Stimulated activated CD4-positive, alpha-beta T cell treated with anti-CD3 and anti-CD28 coated beads, Interleukin-2, amount 100 ng/mL, for 24 hours (primary cell): ENCODE measurements around the gene PAX5.

Experiments
- DNase-seq, 2 donors: peaks; one replicate each; pipeline ENCODE4 v3.0.0-alpha.2; 2020

The PAX5 gene

DNA sequence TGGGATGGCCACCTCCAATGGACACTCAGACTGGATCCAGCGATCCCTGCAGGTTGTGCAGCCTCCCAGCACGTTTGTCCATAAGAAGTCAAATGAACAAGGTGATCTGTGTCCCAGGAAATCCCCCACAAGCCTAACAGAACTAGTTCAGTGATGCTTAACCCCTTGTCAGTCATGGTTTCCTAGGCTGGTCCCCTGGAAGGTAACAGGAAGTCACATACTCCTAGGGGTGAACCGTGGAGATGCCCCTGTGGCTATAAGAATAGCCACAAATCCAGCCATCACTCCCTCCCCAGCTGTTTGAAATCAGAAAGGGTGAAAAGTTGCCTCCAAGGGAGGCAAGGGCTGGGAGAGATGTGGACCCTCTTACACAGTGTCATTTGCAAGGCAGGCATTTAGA is 22.5 kb downstream of the PAX5 start:
- DNase-seq, result no peak

DNA sequence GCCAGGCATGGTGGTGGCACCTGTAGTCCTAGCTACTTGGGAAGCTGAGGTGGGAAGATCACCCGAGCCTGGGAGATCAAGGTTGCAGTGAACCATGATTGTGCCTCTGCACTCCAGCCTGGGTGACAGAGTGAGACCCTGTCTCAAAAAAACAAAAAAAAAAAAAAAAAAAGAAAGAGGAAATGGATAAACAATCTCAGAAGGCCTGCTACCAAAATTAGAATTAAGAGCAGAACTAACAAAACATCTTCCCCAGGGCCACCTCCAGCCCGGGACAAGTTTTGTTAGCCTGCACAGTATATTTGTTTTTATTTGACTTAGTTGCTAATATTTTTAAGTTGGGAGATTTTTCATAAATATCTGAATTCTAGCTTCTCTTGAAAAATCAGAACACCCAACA is 23.1 kb downstream of the PAX5 start:
- no peak for DNase-seq

DNA sequence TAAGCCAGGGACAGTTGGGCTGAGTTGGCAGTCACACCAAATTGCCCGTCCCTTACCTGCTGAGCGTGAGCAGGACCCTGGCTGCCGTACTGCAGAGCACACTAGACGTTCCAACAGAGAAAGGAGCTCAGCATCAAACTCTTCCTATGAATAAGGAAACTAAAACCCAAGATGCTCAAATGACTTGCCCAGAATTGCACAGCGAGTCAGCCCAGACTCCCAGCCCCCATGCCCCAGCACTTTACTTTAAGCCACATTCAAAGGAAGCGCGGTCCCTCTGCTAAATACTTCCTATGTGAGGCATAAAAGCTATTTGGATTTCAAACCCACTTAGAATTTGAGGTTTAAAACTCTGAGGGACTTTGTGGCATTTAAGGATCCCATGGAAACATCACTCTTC is 23.9 kb downstream of the PAX5 start:
- no peak for DNase-seq

DNA sequence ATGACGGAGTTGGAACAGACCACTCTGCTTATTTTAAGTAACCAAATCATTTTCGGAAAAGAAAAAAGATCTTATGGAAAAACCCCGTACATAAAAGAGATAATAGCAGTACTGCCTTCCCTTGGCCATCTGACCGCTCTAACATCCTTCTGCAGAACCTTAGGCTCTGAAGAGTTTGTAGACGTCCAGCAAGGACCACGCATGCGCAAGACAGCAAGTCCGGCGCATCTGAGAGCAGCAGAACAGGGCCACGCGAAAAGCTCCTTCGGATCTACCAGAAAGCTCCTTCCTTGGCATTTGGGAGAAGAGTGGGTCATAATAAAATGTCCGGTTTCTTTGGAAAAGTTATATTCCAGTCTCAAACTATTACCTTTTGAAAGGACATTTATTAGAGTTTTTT is 26.8 kb downstream of the PAX5 start:
- no peak for DNase-seq

DNA sequence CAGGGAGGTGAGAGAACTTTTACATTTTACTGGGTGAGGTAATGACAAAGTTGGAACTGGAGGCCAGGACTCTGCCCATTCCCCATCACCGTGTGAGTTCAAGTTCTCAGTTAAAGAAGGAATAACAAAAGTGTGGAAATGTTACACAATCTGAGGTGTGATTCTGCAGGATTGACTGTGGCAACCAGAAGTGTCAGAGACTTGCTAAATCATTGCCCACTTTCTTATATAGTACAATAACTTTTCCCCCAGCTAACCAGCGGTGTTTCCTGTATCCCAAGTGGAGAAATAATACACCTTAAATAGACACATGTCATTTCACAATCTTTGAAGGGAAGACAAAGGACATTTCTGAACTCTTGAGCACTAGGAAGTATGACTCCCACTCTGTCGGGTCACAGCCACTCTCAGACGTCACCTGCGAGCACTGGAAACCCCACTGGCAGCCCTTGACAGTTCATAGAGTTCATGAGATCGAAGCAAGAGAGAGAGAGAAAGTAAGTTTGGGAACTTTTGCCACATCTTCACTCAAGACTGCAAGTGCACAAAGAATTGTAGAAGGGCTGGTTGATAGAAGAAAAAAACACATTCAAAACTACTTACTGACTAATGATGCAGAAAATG is 28.4 kb downstream of the PAX5 start:
- no peak for DNase-seq

DNA sequence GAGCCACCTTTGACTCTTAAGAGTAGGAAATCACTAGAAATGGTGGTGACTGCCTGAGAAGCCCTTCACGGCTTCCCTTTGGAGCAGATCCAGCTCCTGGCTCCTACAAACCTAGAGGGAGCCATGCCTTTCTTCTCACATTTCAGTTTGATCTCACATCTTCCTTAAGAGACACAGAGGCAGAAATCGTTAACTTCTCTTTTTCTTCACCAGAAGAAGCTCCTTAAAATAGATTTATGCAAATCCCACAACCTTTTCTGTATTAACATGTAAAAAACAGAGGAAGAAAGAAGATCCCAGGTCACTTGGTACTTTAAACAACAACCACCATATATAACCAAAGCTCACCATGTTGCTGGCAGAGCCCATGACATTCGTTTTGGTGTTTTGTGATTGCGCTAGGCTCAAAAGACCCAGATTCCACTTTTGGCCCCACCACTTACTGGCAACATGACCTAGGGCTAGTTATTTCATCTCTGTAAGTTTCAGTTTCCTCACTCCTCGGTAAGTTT is 29.6 kb downstream of the PAX5 start:
- DNase-seq, result no peak

DNA sequence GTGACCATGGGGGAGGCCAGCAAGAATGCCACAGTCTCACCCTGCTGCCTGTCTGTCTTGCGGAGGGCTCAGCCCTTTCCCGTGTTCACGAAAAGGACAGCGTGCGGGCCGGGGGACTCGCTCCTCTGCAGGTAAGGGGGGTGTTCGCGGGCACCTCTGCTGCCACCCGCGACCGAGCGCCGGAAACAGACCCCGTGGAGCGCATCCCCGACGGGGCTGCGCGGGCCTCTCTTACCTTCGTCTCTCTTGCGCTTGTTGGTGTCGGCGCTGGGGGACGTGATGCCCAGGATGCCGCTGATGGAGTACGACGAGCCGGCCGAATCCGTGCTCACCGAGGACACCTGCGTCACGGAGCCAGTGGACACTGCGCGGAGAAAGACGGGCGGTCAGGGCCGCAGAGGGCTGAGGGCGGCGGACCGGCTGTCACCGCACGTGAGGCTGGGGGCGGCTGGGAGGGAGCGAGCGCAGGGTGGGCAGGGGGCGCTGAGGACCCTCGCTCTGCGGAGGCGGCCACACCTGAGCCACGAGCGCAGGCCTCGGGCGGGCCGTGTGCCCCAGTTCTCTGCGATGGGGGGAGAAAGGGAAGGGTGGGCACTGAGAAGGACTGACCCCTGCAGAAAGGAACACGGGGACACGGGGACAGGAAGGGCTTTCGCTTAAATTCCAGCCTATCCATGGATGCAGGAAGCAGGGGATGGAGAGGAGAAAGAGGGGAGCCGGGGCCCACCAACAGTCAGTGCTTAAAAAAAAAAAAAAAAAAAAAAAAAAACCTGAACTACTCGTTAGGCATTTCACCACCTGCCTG is 31.5 kb downstream of the PAX5 start:
- DNase-seq, result no peak

DNA sequence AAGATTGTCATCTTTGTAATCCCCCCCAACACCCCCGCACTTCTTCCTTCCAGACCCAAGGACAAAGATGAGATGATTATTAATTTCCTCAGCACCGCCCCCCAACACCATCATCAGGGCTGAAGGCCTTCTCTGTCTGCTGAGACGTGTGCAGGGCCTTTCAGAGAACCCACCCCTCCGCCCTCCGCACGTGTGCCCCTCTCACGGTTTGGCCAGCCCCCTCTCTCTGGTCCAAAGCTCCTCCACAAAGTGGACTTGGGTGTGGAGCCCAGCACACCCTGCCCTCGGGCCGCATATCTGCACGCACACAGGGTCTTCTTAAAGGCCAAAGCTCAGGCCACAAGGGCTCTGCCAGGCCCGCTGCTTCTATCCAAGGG is 32.0 kb downstream of the PAX5 start:
- no peak for DNase-seq

DNA sequence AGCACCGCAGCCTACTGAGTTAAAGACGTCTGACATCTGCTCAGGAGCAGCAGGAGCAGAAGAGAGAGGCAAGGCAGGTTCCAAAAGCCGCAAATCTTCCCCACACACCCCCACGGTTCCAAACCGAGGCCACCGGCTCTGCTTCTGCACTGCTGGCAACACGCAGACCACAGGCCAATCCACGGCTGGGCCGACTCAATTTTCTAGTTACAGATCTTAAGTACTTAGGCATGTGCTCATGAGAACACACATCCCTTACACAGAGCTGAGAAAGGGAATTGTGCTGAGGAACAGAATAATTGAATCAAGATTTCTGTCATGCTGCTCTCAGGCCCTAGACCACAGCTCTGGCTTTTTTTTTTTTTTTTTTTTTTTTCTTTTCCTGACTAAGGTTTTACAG is 32.6 kb downstream of the PAX5 start:
- no peak for DNase-seq

DNA sequence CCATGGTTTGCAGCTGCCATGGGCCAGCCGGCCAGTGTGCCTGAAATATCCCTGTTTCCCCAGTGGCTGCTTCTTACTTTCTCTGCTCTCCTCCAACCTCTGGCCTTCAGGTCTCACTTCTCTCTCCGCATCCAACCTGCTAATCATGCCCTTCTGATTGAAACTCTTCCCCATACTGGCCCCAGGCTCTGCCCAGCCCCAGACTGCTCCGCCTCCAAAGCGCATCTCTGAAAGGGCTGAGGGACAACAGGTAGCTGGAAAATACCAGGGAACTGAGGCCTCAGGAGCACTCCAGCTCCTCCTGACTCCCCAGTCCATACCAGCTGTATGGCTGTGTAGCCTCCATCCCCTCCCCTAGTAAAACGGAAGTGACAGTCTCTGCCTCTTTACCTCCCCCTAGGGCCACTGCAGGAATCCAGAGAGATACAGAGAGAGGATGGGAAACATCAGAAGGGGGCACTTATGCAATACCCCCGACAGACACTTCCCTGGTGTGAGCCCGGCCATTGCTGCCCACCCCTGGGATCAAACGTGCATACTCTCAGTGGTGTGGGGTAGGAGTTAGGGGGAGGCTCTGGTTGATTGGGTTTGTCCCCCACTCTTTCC is 34.2 kb downstream of the PAX5 start:
- no peak for DNase-seq

DNA sequence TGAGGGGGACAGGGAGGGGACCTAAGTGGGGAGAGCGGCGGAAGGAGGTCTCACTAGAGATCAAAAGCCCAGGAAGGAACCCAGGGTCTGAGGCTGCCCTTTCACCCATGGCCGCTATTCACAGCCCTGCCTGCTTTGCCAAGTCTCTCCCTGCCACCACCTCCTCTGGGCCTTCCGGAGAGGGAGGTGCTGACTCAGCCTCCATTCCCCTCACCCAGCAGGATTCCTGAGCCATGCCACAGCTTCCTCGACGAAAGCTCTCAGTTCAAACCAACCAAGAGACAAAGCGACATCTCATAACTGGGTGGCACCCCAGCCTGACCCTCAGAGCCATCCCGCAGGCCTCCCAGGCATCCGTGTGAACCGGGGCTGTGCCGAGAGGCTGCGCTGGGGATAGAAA is 36.7 kb downstream of the PAX5 start:
- DNase-seq, result no peak

DNA sequence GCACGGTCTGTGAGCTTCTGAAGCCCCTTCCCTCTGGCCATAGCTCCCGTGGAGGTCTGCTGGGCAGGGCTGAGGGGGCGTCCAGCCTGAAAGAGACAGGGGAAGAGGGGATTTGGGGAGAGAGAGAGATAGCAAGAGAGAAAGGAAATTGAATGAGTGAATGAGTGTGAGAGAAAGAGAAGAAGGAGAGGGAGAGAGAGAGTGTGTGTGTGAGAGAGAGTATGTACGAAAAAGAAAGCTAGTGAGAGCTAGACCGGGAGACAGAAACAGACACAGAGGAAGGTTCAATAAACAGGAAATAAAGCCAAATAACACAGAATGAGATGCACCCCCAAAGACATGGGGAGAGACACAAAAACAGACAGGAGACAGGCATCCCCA is 37.4 kb downstream of the PAX5 start:
- no peak for DNase-seq

DNA sequence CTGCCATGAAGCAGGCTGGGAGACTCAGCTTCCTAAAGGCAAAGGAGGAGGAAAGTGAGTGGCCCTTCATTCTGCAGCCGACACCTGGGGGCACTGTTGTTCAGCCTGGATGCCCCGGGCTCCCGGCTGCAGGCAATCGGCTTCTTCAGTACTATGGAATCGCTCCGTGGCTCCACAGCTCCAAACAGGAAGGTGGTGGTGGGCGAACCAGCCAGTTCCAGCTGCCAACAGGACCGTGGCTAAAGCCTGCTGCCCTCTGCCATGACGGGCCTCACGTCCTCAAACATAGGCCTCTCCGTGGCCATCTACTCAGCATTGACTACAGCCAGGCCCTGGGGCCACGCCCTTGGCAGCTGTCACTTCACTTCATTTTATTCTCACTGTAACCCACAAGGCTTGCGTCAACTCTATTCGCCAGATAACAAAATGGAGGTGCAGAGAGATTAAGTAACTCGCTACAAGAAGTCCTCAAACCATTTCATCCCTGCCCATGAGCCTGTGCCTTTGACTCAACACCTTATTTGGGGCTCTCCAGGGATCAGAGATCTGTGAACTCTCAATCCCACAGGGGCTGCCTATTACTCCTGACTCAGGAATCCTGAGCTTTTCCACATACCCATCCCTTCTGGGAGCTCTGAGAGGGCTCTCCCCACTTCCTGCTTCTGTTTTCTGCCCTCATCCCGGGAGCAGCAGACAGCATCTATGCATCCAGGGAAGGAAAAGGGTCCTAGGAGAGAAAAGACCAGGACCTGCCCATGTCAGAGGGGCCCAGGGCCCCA is 38.0 kb downstream of the PAX5 start:
- peak; percentile 71 for DNase-seq

DNA sequence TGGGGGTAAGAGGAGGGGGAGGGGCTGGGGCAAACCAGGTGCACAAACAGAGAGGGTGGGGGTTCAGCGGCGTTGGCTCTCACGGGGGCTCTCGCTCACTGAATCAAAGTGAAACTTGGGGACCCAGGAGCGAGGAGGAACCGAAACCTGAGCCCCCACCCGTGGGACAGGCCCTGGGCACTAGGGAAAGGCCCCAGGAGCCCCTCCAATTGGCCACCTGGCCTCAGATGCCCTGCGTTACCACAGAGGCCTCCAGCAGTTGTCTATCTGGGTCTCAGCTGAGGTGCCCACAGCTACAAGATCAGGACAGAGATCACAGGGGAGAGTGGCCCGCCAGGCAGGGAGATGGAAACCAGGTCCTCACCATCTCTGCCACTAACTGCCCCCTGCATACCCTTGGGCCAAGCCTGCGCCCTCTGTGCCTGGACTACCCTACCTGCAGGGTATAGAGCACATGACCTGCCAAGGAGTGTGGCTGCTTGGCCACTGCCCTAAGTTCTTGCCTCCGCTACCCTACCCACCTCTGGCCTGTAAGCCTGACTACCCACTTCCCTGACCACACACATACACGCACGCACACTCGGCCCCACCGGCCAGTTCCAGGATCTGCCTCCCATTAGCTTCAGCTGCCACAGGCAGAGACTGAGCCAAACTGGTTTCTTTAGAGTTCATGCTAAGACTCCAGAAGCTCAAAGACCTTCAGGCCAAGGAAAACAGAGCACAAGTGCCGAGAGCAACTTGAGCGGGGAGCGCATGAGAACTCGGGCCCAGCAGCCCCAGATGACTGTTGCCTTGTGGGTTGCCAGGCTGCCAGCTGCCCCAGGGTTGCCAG is 39.9 kb downstream of the PAX5 start:
- DNase-seq, result no peak

DNA sequence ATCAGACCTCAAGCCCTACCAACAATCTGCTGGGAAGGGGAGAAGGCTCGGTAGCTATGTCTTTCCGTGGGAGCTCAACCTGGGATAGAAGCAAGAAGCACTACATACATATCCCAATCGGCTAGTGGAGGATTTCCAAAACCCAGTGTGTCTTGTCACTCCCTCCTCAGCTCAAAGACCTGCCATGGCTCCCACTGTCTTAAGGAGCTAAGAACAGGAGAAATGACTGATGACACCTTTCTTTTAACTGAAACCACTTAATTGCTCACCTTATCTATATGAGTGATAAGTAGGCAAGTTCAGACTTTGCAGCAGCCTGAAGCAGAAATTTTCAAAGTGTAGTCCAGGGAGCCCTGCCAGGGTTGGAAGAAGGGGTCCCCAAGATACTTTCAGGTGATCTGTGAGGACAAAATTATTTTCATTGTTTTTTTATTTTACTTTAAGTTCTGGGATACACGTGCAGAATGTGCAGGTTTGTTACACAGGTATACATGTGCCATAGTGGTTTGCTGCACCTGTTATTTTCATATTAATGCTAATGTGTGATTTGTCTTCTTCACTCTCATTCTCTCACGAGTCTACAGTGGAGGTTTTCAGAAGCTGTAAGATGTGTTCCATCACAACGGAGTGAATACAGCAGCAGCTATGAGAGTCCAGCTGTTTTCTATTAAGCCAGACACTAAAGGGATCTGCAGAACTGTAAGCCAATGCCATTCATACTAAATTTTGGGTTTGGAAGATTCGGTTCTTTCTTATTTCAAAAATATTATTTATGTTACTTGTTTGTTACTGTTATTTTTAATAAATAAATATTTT is 41.4 kb downstream of the PAX5 start:
- no peak for DNase-seq

DNA sequence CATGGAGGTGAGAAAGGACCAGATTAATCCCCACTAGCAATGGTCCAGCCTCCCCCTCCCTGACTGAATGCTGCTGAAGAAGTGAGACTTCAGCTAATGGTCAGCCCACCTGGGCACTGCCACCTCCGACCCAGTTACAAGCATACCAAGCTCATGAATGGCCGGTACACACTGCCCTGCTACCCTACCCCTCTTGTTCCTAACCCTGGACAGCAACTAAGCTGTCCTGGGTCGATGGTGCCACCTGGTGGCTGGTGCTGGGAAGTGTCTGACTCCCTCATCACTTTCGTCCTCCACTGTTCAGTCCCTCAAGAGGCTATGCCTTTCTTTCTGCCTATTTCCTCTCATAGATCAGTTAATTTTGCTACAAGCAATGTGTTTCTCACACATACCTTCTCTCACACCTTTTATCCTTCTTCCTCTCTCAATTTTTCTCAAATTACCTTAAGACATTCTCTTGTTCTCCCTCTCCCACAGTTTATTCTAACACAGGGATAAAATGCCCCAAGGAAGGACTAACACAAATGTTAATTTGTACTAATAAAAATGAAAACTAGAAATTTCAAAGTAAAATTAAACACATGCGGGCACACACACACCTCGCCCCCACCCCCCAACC is 42.4 kb downstream of the PAX5 start:
- peak; percentile 50 to 67 for DNase-seq

DNA sequence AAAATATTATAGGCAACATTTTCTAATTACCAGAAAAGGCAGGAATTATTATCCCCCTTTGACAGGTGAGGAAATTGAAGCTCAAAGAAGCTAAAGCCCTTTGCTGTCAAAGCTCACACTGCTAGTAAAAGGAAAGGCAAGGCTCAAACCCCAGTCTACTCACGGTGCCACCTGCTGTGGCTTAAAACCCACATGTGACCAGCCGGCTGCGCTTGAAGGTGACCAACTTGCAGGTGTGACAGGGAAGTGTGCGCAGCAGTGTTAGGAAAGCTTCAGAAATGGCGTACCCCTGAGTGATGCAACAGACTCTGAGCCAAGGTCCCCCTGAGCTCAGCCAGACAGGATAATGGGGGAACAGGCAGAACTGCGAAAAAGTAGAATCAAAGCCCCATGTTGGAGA is 45.2 kb downstream of the PAX5 start:
- DNase-seq, result no peak

DNA sequence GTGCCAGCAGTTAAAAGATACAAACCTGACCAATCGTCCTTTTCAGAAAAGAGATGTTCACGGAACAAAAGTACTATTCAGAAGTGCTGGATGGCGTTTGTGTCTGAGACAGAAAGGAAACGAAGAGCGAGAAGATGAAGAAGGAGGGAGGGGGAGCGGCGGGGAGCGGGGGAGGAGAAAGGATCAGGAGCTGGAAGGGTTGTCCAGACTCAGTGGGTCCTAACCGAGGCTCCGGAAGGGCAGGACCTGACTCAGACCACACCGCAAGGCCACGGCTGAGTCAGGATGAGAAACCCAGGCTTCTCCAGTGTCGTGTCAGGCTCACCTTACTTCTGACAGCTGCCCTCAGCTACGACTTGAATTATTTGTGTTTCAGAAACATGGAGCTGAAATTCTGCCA is 46.2 kb downstream of the PAX5 start:
- DNase-seq, result no peak

DNA sequence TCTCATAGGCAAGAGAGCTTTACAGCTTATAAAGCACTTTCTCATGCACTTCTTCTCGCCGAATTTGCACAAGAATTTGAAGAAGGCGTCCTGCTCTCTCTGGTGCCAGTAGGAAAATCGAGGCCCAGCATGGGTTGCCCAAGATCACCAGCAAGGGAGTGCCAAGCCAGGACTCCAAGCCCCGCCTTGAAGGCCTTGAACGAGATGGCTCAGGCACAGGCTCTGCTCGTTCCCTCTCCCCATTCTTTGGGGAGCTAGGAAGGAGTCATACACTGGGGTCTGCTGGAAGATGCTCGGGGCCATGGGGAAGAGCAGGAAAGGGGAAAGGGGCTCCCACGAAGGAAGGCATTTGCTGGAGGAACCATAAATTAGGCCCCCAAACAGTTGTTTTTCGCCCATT is 46.7 kb downstream of the PAX5 start:
- no peak for DNase-seq

DNA sequence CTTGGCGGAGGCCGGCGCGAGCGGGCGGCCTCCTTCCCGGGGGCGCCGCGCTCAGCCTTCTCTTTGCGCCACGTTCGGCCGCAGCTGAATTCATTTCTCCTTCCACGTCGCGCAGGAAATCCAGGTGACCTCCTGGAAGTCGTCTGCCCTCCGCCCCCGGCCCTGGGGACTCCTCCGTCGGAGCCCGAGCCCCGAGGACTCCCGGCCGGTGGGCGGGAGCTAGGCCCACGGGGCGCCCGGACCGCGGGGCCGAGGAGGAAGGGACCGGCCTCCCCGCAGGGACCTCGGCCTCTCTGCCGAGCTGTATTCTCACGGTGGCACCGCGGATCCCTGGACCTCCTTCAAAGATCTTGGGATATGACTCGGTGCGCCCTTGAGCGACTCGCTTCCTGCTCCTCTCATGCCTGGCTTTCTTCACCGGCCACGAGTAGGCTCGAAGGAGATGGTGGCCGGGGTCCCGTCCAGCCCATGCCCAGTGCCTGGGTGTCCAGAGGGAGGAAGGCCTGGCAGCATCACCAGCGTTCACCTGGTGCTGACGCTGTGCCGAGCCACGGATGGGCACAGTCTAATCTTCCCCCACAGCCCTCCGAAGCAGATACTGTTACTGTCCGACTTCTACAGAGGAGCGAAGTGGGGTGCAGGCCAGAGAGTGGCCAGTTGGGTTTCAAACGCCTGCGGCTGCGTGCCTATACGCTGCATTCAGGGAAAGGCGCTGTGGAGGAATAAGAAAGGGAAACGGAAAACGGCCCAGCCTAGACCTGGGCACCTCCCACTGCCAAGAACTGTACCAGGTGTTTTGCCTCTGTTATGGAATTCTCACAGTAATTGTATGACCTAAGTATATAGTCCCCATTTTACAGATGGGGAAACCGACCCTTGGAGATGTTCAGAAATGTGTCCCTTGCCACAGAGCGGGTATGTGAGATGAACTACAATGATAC is 47.3 kb downstream of the PAX5 start:
- no peak for DNase-seq
